A172 (cell line): ENCODE measurements around the gene DENND10. TPM values are rescaled to one million over a fixed set of nuclear protein-coding genes. Genes with fewer than 3 reads are reported as not detected.
A peak's percentile ranks its signal among the peaks of the same experiment; 100 is the strongest.
"Not testable (repeated sequence)": the region's sequence is repeated elsewhere in the genome, so short reads cannot be mapped to it uniquely, and the experiment has no call there.

Source experiments
- DNase-seq: peaks from one replicate; pipeline ENCODE4 v3.0.0-alpha.2; 2015; ENCODE audit warnings: low spot score
- total RNA-seq: library from RNA; depleted of rRNA; stranded (reverse); fragments of >200 nt; shearing (Covaris generic); gene quantifications from 2 replicates; pipeline ENCODE4 v1.2.3, GENCODE V29; 2014

Gene DENND10
- total RNA-seq, 1 experiment from 2014 or later: 134 TPM

DNA sequence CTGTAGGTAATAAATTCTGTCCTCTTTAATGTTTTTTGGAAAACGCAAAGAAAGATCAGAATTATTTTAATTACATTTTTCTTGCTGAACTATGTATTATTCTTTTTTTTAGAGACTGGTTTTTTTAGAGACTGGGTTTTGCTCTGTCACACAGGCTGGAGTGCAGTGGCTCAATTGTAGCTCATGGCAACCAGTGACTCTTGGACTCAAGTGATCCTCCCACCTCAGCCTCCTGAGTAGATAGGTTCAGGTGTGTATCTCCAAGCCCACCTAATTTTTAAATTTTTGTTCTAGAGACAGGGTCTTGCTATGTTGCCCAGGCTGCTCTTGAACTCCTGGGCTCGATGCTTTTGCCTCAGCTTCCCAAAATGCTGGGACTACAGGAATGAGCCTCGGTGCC, 5.3 kb upstream of the DENND10 start:
- DNase-seq: no peak

DNA sequence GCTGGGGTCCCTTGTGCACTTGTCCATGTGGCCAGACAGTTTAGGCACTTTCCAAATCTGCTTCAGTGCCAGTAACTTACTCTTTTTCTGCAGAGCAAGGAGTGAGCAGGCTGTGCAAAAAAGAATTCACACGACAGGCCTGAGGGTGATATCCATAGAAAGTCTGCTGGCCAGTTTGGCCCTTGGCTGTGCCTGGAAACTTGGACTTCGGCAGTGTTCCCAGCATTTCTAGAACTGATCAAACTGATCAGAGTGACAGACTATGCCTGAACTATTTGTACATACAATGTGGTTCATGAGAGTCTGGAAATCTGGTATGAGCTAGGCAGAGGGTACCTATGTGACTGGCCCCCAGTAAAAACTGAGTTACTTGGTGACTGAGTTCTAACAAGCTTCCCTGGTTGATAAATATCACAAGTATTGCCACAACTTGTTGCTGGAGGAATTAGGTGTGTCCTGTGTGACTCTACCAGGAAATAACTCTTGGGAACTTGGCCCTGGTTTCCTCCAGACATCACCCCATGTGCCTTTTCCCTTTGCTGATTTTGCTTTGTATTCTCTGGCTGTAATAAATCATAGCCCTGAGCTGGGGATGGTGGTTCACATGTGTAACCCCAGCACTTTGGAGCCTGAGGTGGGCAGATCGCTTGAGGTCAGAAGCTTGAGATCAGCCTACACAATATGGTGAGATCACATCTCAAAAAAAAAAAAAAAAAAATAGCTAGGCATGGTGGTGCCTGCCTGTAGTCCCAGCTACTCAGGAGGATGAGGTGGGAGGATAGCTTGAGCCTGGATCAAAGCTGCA, 3.3 kb upstream of the DENND10 start:
- no peak for DNase-seq

DNA sequence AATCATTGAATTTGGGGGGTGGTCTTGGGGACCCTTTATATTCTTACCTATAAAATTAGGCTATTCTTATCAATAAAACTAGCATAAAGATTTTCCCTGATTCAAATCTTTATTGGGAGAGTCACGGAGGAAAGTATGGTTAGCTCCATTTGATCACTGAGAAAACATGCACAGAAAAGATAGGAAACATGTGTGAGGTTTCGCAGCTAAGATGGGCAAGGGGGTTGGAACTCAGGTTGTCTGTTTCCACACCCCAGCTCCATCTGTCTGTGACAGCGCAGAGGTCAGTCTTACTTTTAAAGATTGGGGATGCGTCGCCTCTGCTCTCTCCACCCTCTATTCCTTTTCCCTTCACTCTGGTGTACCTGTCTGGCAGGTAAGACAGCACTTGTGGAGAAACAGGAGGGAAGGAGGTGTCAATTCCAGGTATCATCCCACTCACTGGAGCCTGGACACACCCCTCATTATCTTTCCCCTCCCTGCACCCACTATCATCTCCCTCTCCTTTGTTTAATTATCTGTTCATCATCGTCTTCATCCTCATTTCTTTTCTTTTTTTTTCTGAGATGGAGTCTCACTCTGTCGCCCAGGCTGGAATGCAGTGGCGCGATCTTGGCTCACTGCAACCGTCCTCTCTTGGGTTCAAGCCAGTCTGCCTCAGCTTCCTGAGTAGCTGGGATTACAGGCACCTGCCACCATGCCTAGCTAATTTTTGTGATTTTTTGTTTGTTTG, 2.4 kb upstream of the DENND10 start:
- DNase-seq: no peak

GRCh38 chr10:119103241-119103902, 541 bp upstream of the DENND10 start:
- DNase-seq: no peak

DNA sequence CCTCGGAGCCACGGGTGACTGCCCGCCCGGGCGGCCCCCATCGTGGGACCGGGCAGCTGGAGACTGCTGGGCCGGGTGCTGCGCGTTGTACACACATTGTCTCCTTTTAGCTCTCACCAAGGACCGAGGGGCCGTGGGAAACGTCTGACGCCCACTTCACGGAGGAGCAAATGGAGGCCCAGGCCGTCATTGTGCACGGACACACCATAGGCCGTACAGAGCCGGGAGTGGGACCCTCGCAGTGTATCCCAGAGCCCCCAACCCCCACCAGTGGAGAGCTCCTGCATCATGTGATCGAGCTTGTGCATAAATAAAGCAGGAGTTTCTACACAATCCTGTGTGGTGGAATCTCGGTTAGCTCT, 722 bp downstream of the DENND10 start:
- DNase-seq: no peak

DNA sequence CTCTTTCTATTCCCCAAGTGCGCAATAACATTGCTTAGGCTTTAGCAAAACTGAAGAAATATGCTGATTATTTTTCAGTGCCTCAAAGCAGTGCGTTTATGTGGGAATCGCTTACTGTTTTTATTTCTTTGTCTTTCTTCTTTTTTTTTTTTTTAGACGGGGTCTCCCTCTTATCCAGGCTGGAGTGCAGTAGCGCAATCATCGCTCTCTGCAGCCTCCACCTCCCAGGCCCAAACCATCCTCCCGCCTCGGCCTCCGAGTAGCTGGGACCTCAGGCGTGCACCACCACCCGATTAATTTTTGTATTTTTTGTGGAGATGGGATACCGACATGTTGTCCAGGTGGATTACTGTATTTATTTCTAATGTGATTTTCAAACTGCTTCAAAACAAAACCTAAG, 1.2 kb downstream of the DENND10 start:
- no peak for DNase-seq

GRCh38 chr10:119105899-119106298, 2.0 kb downstream of the DENND10 start:
- DNase-seq: not testable (repeated sequence)

GRCh38 chr10:119107106-119107505, 3.2 kb downstream of the DENND10 start:
- not testable (repeated sequence) for DNase-seq

DNA sequence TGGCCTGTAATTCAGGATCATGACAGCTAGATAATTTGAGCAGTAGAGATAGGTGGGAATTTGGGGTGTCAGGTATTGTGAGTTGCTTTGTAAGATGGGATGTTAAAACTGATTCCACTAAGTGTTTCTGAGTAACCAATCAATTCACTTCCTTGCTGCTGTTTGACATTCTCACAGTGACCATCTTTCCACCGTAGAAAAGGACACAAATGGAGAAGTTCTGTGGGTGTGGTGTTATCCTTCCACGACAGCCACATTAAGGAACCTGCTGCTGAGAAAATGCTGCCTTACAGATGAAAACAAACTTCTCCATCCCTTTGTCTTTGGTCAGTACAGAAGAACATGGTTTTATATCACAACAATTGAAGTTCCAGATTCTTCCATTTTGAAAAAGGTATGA, 3.9 kb downstream of the DENND10 start:
- not testable (repeated sequence) for DNase-seq

- DNase-seq: no peak
Measured at GRCh38 chr10:119112056-119112455, 8.1 kb downstream of the DENND10 start.

GRCh38 chr10:119113751-119114732, 10.1 kb downstream of the DENND10 start:
- DNase-seq: no peak

- peak; percentile 45 for DNase-seq
Measured at GRCh38 chr10:119115926-119116325, 12.0 kb downstream of the DENND10 start.

GRCh38 chr10:119116326-119116951, 12.5 kb downstream of the DENND10 start:
- no peak for DNase-seq

DNA sequence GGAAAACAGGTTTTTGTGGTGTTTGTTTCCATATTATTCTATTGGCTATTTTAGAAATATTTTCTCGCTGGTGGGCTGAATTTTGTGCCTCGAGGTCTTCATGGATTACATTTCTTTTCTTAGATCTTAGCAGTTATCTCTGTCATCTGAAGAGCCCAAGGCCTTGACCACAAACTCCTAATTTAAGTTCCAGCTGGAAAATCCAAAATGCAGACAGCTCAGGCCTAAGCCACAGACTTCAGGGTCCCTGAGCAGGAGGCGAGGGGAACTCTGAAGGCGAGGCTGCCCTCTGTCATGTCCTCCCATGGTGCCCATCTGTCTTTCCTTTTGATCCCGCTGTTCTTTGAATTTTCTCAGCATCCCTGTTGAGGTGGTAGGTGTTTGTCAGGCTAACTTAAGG, 14.3 kb downstream of the DENND10 start:
- no peak for DNase-seq

DNA sequence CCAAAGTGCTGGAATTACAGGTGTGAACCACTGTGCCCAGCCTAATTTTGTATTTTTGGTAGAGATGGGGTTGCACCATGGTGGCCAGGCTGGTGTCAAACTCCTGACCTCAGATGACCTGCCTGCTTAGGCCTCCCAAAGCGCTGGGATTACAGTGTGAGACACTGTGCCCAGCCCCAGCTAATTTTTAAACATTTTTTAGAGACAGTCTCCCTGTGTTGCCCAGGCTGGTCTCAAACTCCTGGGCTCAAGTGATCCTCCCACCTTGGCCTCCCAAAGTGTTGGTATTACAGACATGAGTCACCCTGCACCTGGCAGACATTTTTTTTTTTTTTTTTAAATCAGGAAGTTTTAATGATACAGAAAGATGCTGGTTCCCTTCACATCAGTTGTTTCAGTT, 15.5 kb downstream of the DENND10 start:
- DNase-seq: no peak

- DNase-seq: peak; percentile 63
Measured at GRCh38 chr10:119120413-119120867, 16.5 kb downstream of the DENND10 start.

- DNase-seq: no peak
Measured at GRCh38 chr10:119120875-119121274, 17.0 kb downstream of the DENND10 start.

DNA sequence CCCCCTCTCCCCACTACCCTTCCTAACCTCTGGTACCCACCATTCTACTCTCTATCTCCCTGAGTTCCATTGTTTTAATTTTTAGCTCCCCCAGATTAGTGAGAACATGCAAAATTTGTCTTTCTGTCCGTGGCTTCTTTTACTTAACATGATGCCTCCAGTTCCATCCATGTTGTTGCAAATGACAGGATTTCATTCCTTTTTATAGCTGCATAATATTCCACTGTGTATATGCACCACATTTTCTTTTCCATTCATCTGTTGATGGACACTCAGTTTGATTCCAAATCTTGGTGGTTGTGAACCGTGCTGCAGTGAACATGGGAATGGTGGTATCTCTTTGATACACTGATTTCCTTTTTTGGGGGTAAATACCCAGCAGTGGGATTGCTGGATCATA, 22.0 kb downstream of the DENND10 start:
- no peak for DNase-seq

GRCh38 chr10:119129721-119130120, 25.8 kb downstream of the DENND10 start:
- no peak for DNase-seq

DNA sequence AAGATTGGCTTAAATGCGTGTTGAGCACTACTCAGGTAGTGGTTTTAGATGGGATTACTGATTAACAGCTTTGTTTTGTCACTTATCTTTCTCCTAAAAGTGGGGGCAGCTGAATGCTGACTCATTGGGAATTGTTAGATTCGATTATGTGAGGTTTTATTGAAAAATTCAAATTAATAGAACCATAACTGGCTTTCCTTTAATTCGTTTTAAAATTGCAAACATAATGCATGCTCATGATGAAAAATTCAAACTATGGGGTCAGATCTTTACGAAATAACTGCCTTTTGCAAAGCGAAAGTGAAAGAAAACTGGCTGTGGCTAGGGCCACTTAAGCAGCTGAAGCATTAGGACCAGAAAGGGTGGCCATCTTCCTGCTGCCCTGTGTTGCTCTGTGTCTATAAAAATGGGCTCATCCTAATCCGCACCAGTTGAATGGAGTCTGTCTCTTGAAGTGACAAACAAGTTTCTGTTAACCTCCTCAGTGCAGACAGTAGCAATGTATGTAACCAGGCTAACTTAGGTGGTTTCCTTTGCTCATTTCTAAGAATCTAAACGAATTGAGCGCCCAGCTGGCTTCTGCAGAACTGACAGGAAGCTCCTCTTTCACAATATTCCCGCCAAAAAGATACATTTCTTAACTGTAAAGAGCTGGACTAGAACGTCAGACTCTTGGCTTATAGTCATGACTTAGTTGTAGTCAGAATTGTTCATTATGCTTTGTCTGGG, 27.8 kb downstream of the DENND10 start:
- peak; percentile 67 for DNase-seq
